ENCODE measurements around the gene MRPS25.

DNA sequence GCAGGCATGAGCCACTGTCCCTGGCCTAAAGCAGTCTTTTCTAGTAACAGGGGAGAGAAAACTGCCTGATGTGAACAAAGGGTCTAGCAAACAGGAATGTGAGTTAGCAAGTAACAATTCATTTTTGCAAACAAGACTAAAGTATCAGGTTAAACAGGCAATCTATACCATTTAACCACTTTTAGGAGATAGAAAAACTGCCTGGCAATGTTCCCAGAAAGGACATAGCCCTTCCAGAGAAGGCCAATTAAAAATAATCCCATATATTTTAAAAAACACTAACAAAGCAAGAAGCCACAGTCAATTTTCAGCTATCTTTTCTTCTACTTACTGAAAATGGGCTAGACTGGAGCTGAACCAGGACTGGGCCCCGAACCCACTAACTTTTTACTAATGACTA is 27.6 kb upstream of the MRPS25 start:
- TF ChIP-seq EZH2 (IDR thresholded peaks at IDR 0.05; ENCODE audit: insufficient read depth, poor library complexity, severe bottlenecking) = no peak
- TF ChIP-seq EZH2phosphoT487 (IDR thresholded peaks at IDR 0.05; ENCODE audit: insufficient read depth, low read depth) = no peak
